ENCODE results near the gene PICK1. TPM values are rescaled to one million over a fixed set of nuclear protein-coding genes. Genes with fewer than 3 reads are reported as not detected.

PICK1 gene
- total RNA-seq, 1 experiment from 2014 or later = 35.7 TPM

- Histone ChIP-seq H3K9me3 (ENCODE audit: control insufficient read depth, low read depth, low read length) (no peaks in the 10 kb centered on the region), H2BK5ac (ENCODE audit: insufficient read length, low read length) (no peak overlapping the region), H3K56ac (ENCODE audit: insufficient read length, low read depth, low read length) (no peak overlapping the region), H2AFZ (ENCODE audit: low read length) (no peak overlapping the region), H3K27me3 (ENCODE audit: insufficient read depth, low read length) (no peaks in the 10 kb centered on the region), H3K23ac (ENCODE audit: insufficient read length, low read depth, low read length) (no peak overlapping the region), H3K4me2 (ENCODE audit: insufficient read depth, insufficient read length, low read length) (no peak overlapping the region), H4K91ac (ENCODE audit: insufficient read length, low read depth, low read length) (no peak overlapping the region), H4K8ac (replicated peaks; ENCODE audit: insufficient read length, low read depth, low read length) (no peak overlapping the region), H2AK5ac (ENCODE audit: insufficient read length, low read length) (no peak overlapping the region), H3K23me2 (ENCODE audit: insufficient read length, low read depth, low read length, poor library complexity, severe bottlenecking) (peaks cover 4% of the 10 kb centered on the region), H3K4me1 (ENCODE audit: insufficient read depth, low read length) (no peaks in the 10 kb centered on the region), H4K20me1 (ENCODE audit: control insufficient read depth, insufficient read depth, insufficient read length) (no peaks in the 10 kb centered on the region), H2BK20ac (ENCODE audit: low read depth, low read length, poor library complexity, severe bottlenecking) (no peak overlapping the region), H3K79me1 (ENCODE audit: insufficient read depth, low read depth, low read length, poor library complexity, severe bottlenecking) (no peaks in the 10 kb centered on the region), H3T11ph (ENCODE audit: low read length) (no peak overlapping the region), H2BK15ac (ENCODE audit: low read depth, low read length) (no peak overlapping the region), H3K9ac (ENCODE audit: extremely low read depth, insufficient read length, low read length) (no peak overlapping the region), H3K79me2 (ENCODE audit: insufficient read depth, low read length) (no peaks in the 10 kb centered on the region), H3K4ac (ENCODE audit: low read depth, low read length) (no peak overlapping the region), H2BK120ac (ENCODE audit: low read depth, low read length, poor library complexity, severe bottlenecking) (no peak overlapping the region), H3K18ac (ENCODE audit: insufficient read length, low read depth, low read length) (no peak overlapping the region), H3K14ac (ENCODE audit: insufficient read depth, low read length) (no peak overlapping the region), H4K5ac (ENCODE audit: insufficient read length, low read depth, low read length) (no peak overlapping the region), H2BK12ac (ENCODE audit: insufficient read length, low read depth, low read length) (no peak overlapping the region), H3K27ac (ENCODE audit: insufficient read length, low read depth, low read length) (no peak overlapping the region)
- DNase-seq = peak; percentile 28
- peak overlapping the region in 1 of 3 experiments; percentile 55; a peak in 1 of 7 replicates for H3K27ac Mint-ChIP-seq
- peaks cover 0 to 10% (median 1%) of the 10 kb centered on the region in 3 experiments; a peak in 4 of 7 replicates for H3K36me3 Mint-ChIP-seq (ENCODE audit: insufficient read depth in 1 of 3, low read depth in 3 of 3)
- H3K9me3 Mint-ChIP-seq = no peaks in the 10 kb centered on the region; a peak in 1 of 5 replicates
- TF ChIP-seq CTCF (conservative IDR thresholded peaks at IDR 0.05) = no peak
- WGBS (ENCODE audit: extremely low coverage, insufficient read length, low lambda C conversion rate) = no CpG with 5 or more reads among the region's 9 CpGs
- peak overlapping the region; percentile 43 to 79; a peak in 2 of 5 replicates for H3K4me3 Mint-ChIP-seq
- peaks cover 11 to 23% of the 10 kb centered on the region in 2 experiments for H3K4me1 Mint-ChIP-seq
- peaks cover 1% of the 10 kb centered on the region for H3K27me3 Mint-ChIP-seq (ENCODE audit: low read depth)
These were observed 41.4 kb downstream of the PICK1 start for GRCh38 chr22:38098410-38099249.
